ENCODE measurements around the gene LAMB3. TPM values are rescaled to one million over a fixed set of nuclear protein-coding genes. Genes with fewer than 3 reads are reported as not detected.

The LAMB3 gene
- total RNA-seq, 1 donor from 2014 or later = 4.2 TPM

DNA sequence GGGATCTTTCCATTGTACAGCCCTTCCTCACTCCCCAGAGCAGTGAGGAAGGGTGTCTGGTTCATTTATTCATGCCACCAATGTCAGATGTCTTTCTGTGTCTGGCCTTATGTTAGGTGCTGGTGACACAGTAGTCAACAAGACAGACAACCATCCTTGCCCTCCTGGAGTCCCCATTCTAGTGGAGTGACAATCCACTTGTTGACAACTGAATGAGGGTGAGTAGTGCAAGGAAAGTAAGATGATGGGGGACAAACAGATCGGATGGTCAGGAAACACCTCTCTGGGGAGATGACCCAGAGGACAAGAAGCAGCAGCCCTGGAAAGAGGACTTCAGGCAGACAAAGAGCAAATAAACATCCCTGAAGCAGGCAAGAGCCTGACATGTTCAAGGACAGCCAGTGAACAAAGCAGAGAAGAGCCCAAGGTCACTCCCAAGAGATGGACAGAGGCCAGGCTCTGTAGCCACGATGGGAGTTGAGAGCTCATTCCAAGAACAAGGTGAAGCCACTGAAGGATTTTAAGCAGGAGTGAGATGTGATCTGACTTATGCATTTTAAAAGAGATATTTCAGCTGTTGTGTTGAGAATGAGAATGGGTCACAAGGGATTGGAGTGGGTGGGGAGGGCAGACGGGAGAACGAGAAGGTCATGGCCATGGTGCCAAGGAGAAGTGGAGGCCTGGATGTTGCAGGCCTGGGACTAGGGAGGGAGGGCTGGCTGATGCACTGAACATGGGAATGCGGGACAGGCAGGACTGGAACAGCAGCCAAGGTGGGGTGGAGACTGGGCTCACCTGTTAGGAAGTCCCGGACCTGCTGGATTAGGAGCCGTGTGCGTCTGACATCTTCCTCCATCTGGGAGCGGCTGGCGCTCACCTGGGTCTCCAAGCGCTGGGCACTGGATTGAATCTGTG lies 30.2 kb downstream of the LAMB3 start:
- Histone ChIP-seq H4K20me1 (ENCODE audit: insufficient read depth, low read length) (no peaks in the 10 kb centered on the region), H3K36me3 (ENCODE audit: insufficient read depth, low read length) (no peaks in the 10 kb centered on the region), H2AFZ (ENCODE audit: low read depth, low read length) (no peak overlapping the region), H3K27me3 (ENCODE audit: insufficient read depth, low read length) (no peaks in the 10 kb centered on the region), H3K4me2 (ENCODE audit: low read length) (no peak overlapping the region), H3K79me2 (ENCODE audit: insufficient read depth, low read length) (no peaks in the 10 kb centered on the region), H3K4me3 (ENCODE audit: insufficient read depth, low read depth, low read length) (no peak overlapping the region), H3K27ac (ENCODE audit: low read depth, low read length) (no peak overlapping the region), H3K9ac (ENCODE audit: low read length) (no peak overlapping the region), H3K9me3 (ENCODE audit: insufficient read depth, low read depth, low read length) (no peaks in the 10 kb centered on the region), H3K4me1 (ENCODE audit: insufficient read depth, low read length) (peaks cover 8% of the 10 kb centered on the region)
- H3K36me3 Mint-ChIP-seq (ENCODE audit: low read depth, unreplicated experiment) = peaks cover 13% of the 10 kb centered on the region
- H3K27ac Mint-ChIP-seq (ENCODE audit: unreplicated experiment) = no peak overlapping the region
- no peak for DNase-seq (ENCODE audit: low read depth)
- FAIRE-seq = no peak
- peaks cover 48% of the 10 kb centered on the region for H3K27me3 Mint-ChIP-seq (ENCODE audit: low read depth, unreplicated experiment)
- peaks cover 24% of the 10 kb centered on the region for H3K4me1 Mint-ChIP-seq (ENCODE audit: low read depth, unreplicated experiment)
- TF ChIP-seq, protein P1, sequence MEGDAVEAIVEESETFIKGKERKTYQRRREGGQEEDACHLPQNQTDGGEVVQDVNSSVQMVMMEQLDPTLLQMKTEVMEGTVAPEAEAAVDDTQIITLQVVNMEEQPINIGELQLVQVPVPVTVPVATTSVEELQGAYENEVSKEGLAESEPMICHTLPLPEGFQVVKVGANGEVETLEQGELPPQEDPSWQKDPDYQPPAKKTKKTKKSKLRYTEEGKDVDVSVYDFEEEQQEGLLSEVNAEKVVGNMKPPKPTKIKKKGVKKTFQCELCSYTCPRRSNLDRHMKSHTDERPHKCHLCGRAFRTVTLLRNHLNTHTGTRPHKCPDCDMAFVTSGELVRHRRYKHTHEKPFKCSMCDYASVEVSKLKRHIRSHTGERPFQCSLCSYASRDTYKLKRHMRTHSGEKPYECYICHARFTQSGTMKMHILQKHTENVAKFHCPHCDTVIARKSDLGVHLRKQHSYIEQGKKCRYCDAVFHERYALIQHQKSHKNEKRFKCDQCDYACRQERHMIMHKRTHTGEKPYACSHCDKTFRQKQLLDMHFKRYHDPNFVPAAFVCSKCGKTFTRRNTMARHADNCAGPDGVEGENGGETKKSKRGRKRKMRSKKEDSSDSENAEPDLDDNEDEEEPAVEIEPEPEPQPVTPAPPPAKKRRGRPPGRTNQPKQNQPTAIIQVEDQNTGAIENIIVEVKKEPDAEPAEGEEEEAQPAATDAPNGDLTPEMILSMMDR (IDR thresholded peaks at IDR 0.05; ENCODE audit: insufficient read depth, low read depth, low read length) = no peak
- TF ChIP-seq EZH2 (IDR thresholded peaks at IDR 0.05; ENCODE audit: insufficient read depth, low read length) = no peak
- no peaks in the 10 kb centered on the region for H3K9me3 Mint-ChIP-seq (ENCODE audit: unreplicated experiment)
- H3K4me3 Mint-ChIP-seq (ENCODE audit: unreplicated experiment) = peak overlapping the region; percentile 5

DNA sequence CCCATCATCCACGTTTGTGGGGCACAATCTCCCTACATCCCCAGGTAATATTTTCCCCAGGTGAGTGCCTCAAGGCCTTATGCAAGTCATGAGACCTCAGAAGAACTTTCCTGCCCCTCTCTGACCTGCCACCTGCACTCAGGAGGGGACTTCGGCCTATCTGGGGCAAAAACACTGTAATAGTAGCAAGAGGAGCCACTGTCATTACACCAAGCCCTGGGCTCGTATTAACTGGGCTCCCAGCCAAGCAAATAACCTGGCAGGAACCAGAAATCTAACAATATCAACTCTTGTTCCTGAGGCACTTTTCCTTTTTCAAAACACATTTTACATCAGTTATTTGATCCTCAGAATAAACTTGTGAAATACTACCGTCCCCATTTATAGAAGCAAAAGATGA lies 30.9 kb downstream of the LAMB3 start:
- H3K9me3 Mint-ChIP-seq (ENCODE audit: unreplicated experiment) = no peaks in the 10 kb centered on the region
- no peak overlapping the region for H3K4me3 Mint-ChIP-seq (ENCODE audit: unreplicated experiment)
- FAIRE-seq (no peak), DNase-seq (ENCODE audit: low read depth) (no peak)
- no peak overlapping the region for H3K4me3 ChIP-seq (ENCODE audit: insufficient read depth, low read depth, low read length)
- no peaks in the 10 kb centered on the region for H3K79me2 ChIP-seq (ENCODE audit: insufficient read depth, low read length)
- no peaks in the 10 kb centered on the region for H3K27me3 ChIP-seq (ENCODE audit: insufficient read depth, low read length)
- peaks cover 50% of the 10 kb centered on the region for H3K27me3 Mint-ChIP-seq (ENCODE audit: low read depth, unreplicated experiment)
- no peak overlapping the region for H2AFZ ChIP-seq (ENCODE audit: low read depth, low read length)
- H3K4me1 Mint-ChIP-seq (ENCODE audit: low read depth, unreplicated experiment) = peaks cover 24% of the 10 kb centered on the region
- H4K20me1 ChIP-seq (ENCODE audit: insufficient read depth, low read length) = no peaks in the 10 kb centered on the region
- no peaks in the 10 kb centered on the region for H3K36me3 ChIP-seq (ENCODE audit: insufficient read depth, low read length)
- TF ChIP-seq EZH2 (IDR thresholded peaks at IDR 0.05; ENCODE audit: insufficient read depth, low read length) = no peak
- TF ChIP-seq, protein P1 (IDR thresholded peaks at IDR 0.05; ENCODE audit: insufficient read depth, low read depth, low read length) = no peak
- H3K4me2 ChIP-seq (ENCODE audit: low read length) = no peak overlapping the region
- H3K4me1 ChIP-seq (ENCODE audit: insufficient read depth, low read length) = peaks cover 8% of the 10 kb centered on the region
- H3K27ac ChIP-seq (ENCODE audit: low read depth, low read length) = no peak overlapping the region
- H3K27ac Mint-ChIP-seq (ENCODE audit: unreplicated experiment) = no peak overlapping the region
- H3K9me3 ChIP-seq (ENCODE audit: insufficient read depth, low read depth, low read length) = no peaks in the 10 kb centered on the region
- H3K9ac ChIP-seq (ENCODE audit: low read length) = no peak overlapping the region
- H3K36me3 Mint-ChIP-seq (ENCODE audit: low read depth, unreplicated experiment) = peaks cover 13% of the 10 kb centered on the region

DNA sequence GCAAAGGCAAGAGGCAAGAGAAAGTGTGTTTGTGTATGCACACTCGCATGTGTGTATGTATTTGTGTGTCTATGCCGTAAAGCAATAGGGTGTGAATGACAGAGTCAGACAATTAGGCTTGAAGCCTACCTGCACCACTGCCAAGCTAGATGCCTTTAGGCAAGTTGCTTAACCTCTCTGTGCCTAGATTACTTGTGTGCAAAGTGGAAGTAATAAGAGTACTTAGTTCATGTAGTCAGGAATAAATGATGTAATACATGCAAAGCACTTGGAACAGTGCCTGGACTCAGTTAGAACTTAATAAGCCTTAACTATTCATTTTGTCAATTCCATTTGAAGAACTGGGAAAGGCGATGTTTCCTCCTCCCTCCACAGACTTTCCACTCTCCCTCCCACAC lies 31.7 kb downstream of the LAMB3 start:
- H3K4me3 Mint-ChIP-seq (ENCODE audit: unreplicated experiment) = no peak overlapping the region
- no peak overlapping the region for H3K4me2 ChIP-seq (ENCODE audit: low read length)
- H3K4me1 ChIP-seq (ENCODE audit: insufficient read depth, low read length) = peaks cover 7% of the 10 kb centered on the region
- H3K4me3 ChIP-seq (ENCODE audit: insufficient read depth, low read depth, low read length) = no peak overlapping the region
- peaks cover 16% of the 10 kb centered on the region for H3K4me1 Mint-ChIP-seq (ENCODE audit: low read depth, unreplicated experiment)
- no peaks in the 10 kb centered on the region for H3K79me2 ChIP-seq (ENCODE audit: insufficient read depth, low read length)
- FAIRE-seq (no peak), DNase-seq (ENCODE audit: low read depth) (no peak)
- no peaks in the 10 kb centered on the region for H3K9me3 ChIP-seq (ENCODE audit: insufficient read depth, low read depth, low read length)
- H2AFZ ChIP-seq (ENCODE audit: low read depth, low read length) = no peak overlapping the region
- H3K27me3 Mint-ChIP-seq (ENCODE audit: low read depth, unreplicated experiment) = peaks cover 56% of the 10 kb centered on the region
- H4K20me1 ChIP-seq (ENCODE audit: insufficient read depth, low read length) = no peaks in the 10 kb centered on the region
- H3K27me3 ChIP-seq (ENCODE audit: insufficient read depth, low read length) = no peaks in the 10 kb centered on the region
- no peak overlapping the region for H3K27ac ChIP-seq (ENCODE audit: low read depth, low read length)
- no peaks in the 10 kb centered on the region for H3K36me3 ChIP-seq (ENCODE audit: insufficient read depth, low read length)
- TF ChIP-seq EZH2 (IDR thresholded peaks at IDR 0.05; ENCODE audit: insufficient read depth, low read length) = no peak
- TF ChIP-seq, protein P1 (IDR thresholded peaks at IDR 0.05; ENCODE audit: insufficient read depth, low read depth, low read length) = no peak
- peaks cover 16% of the 10 kb centered on the region for H3K36me3 Mint-ChIP-seq (ENCODE audit: low read depth, unreplicated experiment)
- no peak overlapping the region for H3K9ac ChIP-seq (ENCODE audit: low read length)
- peaks cover under 1% of the 10 kb centered on the region for H3K9me3 Mint-ChIP-seq (ENCODE audit: unreplicated experiment)
- no peak overlapping the region for H3K27ac Mint-ChIP-seq (ENCODE audit: unreplicated experiment)

Measured in astrocyte (in vitro differentiated cells and primary cell).